Cardiac muscle cell (in vitro differentiated cells and primary cell): Measurements from ENCODE around the gene SPC25. TPM values are rescaled to one million over a fixed set of nuclear protein-coding genes. Genes with fewer than 3 reads are reported as not detected.

Experiments used
- DNase-seq, 2 donors: peaks; one replicate each; pipeline versions ENCODE4 v3.0.0 to v3.0.0-alpha.2; 2010 to 2017; ENCODE audit warnings: low read depth in 1 of 2, low spot score in 1 of 2
- H3K27ac ChIP-seq: fragments of 200-600 bp; sonication (generic); 2 replicates; pipeline ENCODE4 v1.5.1; 2016
- H3K27me3 ChIP-seq: fragments of 200-600 bp; sonication (generic); 2 replicates; pipeline ENCODE4 v1.6.0; 2016; ENCODE audit warnings: control low read depth
- H3K36me3 ChIP-seq: fragments of 200-600 bp; sonication (generic); 2 replicates; pipeline ENCODE4 v1.5.1; 2016; ENCODE audit warnings: control low read depth
- H3K4me1 ChIP-seq: fragments of 200-600 bp; sonication (generic); 2 replicates; pipeline ENCODE4 v1.8.1; 2017; ENCODE audit warnings: low read depth, mild to moderate bottlenecking, mixed run types
- H3K4me3 ChIP-seq: fragments of 200-600 bp; sonication (generic); 2 replicates; pipeline ENCODE4 v1.5.1; 2016; ENCODE audit warnings: mild to moderate bottlenecking
- H3K9me3 ChIP-seq: fragments of 200-600 bp; sonication (generic); 2 replicates; pipeline ENCODE4 v1.5.1; 2017; ENCODE audit warnings: low read depth, mild to moderate bottlenecking, control low read depth
- CTCF ChIP-seq: IDR thresholded peaks from 2 replicates; pipeline ENCODE4 v1.5.1; 2012; ENCODE audit warnings: low read depth, mild to moderate bottlenecking, low read length
- polyA plus RNA-seq: library from polyadenylated mRNA; unstranded; fragments of >200 nt; fragmentation: Nextera tagmentation; extraction: Ambion mirVana; gene quantifications from 2 replicates; pipeline ENCODE4 v1.2.1, GENCODE V29; 2016
- total RNA-seq: library from RNA; depleted of rRNA; stranded (reverse); fragments of >200 nt; gene quantifications from 2 replicates; pipeline ENCODE4 v1.2.3, GENCODE V29; 2016

SPC25 gene
- total and polyA plus RNA-seq, 2 experiments from 2014 or later: 10.1 to 12.0 TPM

- H3K4me1 ChIP-seq: no peaks in the 10 kb centered on the region
- no peak for TF ChIP-seq CTCF
- H3K27me3 ChIP-seq: no peaks in the 10 kb centered on the region
- H3K9me3 ChIP-seq: no peaks in the 10 kb centered on the region
- no peak overlapping the region for H3K27ac ChIP-seq
- no peaks in the 10 kb centered on the region for H3K36me3 ChIP-seq
- DNase-seq: no peak
- H3K4me3 ChIP-seq: no peak overlapping the region
These were observed 40.0 kb upstream of the SPC25 start for GRCh38 chr2:168930242-168930641.

GRCh38 chr2:168929031-168929430 is 38.8 kb upstream of the SPC25 start:
- H3K4me3 ChIP-seq: no peak overlapping the region
- H3K36me3 ChIP-seq: no peaks in the 10 kb centered on the region
- no peaks in the 10 kb centered on the region for H3K4me1 ChIP-seq
- H3K27ac ChIP-seq: no peak overlapping the region
- H3K9me3 ChIP-seq: no peaks in the 10 kb centered on the region
- peak in 1 of 2 donors; percentile 71 for DNase-seq
- no peak for TF ChIP-seq CTCF
- no peaks in the 10 kb centered on the region for H3K27me3 ChIP-seq

- H3K27me3 ChIP-seq: no peaks in the 10 kb centered on the region
- H3K9me3 ChIP-seq: no peaks in the 10 kb centered on the region
- DNase-seq: no peak
- no peaks in the 10 kb centered on the region for H3K36me3 ChIP-seq
- H3K27ac ChIP-seq: no peak overlapping the region
- H3K4me3 ChIP-seq: no peak overlapping the region
- no peaks in the 10 kb centered on the region for H3K4me1 ChIP-seq
- TF ChIP-seq CTCF: no peak
These were observed 38.0 kb upstream of the SPC25 start for GRCh38 chr2:168928113-168928831.

- Histone ChIP-seq H3K27me3 (no peaks in the 10 kb centered on the region), H3K4me3 (no peak overlapping the region), H3K27ac (no peak overlapping the region), H3K4me1 (no peaks in the 10 kb centered on the region), H3K9me3 (no peaks in the 10 kb centered on the region), H3K36me3 (no peaks in the 10 kb centered on the region)
- no peak for TF ChIP-seq CTCF
- DNase-seq: peak in 1 of 2 donors; percentile 17
These were observed 36.6 kb upstream of the SPC25 start for GRCh38 chr2:168926621-168927386.

- TF ChIP-seq CTCF: peak; percentile 47
- peak; percentile 57 to 60 for DNase-seq
These were observed 30.4 kb upstream of the SPC25 start for GRCh38 chr2:168920504-168921157.

More at GRCh38 chr2:168920504-168921157, 30.4 kb upstream of the SPC25 start:
- Histone ChIP-seq H3K4me3 (no peak overlapping the region), H3K27ac (no peak overlapping the region), H3K4me1 (no peaks in the 10 kb centered on the region), H3K36me3 (no peaks in the 10 kb centered on the region), H3K9me3 (no peaks in the 10 kb centered on the region), H3K27me3 (no peaks in the 10 kb centered on the region)
